Hepatocyte (in vitro differentiated cells): Measurements from ENCODE around the gene KLF1.

Experiments used
- CTCF ChIP-seq: fragments of 200-600 bp; sonication (generic); IDR thresholded peaks from 2 replicates; pipeline ENCODE4 v1.5.1; 2016; ENCODE audit warnings: antibody characterized with exemption, mild to moderate bottlenecking; ENCODE audit not compliant: poor library complexity
- EZH2 ChIP-seq: fragments of 200-600 bp; sonication (generic); IDR thresholded peaks from 2 replicates; pipeline ENCODE4 v1.6.1; 2016; ENCODE audit warnings: antibody characterized with exemption, mild to moderate bottlenecking, borderline replicate concordance
- EZH2phosphoT487 ChIP-seq: fragments of 200-600 bp; sonication (generic); IDR thresholded peaks from one replicate; pipeline ENCODE4 v1.6.1; 2018; ENCODE audit warnings: antibody characterized with exemption, mild to moderate bottlenecking, low read depth, moderate library complexity; ENCODE audit not compliant: unreplicated experiment, severe bottlenecking

DNA sequence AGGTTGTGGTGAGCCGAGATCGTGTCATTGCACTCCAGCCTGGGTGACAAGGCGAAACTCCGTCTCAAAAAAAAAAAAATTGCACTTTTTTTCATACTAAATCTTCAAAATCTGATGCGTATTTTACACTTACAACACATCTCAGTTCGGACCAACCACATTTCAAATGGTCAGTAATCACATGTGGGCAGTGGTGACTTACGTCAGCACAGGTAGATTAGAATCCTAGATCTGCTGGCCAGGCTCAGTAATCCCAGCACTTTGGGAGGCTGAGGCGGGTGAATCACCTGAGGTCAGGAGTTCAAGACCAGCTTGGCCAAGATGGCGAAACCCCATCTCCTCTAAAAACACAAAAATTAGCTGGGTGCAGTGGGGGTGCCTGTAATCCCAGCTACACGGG lies 48.1 kb upstream of the KLF1 start:
- TF ChIP-seq CTCF: no peak
- no peak for TF ChIP-seq EZH2
- TF ChIP-seq EZH2phosphoT487: no peak
